ENCODE data around the gene ARHGAP18.

The ARHGAP18 gene

DNA sequence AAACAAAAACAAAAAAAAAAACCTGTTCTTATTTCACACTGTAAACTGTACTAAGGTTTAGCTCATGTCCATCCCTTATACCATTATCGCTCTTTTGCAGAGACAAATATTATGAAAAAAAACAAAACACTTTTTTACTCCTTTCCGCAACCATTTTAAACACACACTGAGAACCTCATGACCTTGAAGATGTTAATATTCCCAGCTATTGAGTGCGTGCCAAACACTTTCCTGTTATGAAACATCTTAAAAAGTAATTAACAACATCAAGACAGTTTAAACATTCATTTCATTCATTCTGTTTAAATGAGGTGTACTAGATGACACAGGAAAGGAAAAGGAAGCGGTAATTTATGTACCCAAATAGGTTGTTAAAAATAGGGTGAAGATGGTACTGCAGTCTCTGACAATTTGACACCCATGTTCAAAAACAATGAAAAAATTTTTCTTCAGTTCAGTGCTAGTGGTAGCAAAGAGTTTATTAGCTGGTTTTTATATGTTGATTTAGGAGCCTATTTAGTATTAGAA is 3.9 kb upstream of the ARHGAP18 start:
- TF ChIP-seq NFIC (IDR thresholded peaks at IDR 0.05) (no peak), TEAD4 (IDR thresholded peaks at IDR 0.05) (no peak), ZBTB7A (IDR thresholded peaks at IDR 0.05; ENCODE audit: low read depth) (no peak)

DNA sequence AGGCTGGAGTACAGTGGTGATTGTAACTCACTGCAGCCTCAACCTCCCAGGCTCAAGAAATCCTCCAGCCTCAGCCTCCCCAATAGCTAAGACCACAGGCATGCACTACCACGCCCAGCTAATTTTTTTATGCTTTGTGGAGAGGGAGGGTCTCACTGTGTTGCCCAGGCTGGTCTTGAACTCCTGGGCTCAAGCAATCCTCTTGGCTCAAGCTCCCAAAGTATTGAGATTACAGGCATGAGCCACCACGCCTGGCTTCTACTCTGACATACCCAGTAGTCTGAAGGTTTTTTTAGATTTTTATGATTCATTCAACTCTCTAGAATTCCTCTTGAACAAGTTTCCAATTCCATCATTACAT is 1.3 kb upstream of the ARHGAP18 start:
- TF ChIP-seq TEAD4 (IDR thresholded peaks at IDR 0.05) (no peak), EP300 (IDR thresholded peaks at IDR 0.05; ENCODE audit: borderline replicate concordance) (no peak), CREB1 (IDR thresholded peaks at IDR 0.05; ENCODE audit: low read depth) (no peak), ZBTB7A (IDR thresholded peaks at IDR 0.05; ENCODE audit: low read depth) (no peak), TAF1 (IDR thresholded peaks at IDR 0.05; ENCODE audit: low read depth) (no peak), NFIC (IDR thresholded peaks at IDR 0.05) (no peak), TCF12 (IDR thresholded peaks at IDR 0.05; ENCODE audit: low read depth) (no peak)
- TF ChIP-seq, protein P1, sequence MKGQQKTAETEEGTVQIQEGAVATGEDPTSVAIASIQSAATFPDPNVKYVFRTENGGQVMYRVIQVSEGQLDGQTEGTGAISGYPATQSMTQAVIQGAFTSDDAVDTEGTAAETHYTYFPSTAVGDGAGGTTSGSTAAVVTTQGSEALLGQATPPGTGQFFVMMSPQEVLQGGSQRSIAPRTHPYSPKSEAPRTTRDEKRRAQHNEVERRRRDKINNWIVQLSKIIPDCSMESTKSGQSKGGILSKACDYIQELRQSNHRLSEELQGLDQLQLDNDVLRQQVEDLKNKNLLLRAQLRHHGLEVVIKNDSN (IDR thresholded peaks at IDR 0.05) = no peak
- TF ChIP-seq, protein P2, sequence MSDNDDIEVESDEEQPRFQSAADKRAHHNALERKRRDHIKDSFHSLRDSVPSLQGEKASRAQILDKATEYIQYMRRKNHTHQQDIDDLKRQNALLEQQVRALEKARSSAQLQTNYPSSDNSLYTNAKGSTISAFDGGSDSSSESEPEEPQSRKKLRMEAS (IDR thresholded peaks at IDR 0.05) = no peak
- TF ChIP-seq, protein P3, sequence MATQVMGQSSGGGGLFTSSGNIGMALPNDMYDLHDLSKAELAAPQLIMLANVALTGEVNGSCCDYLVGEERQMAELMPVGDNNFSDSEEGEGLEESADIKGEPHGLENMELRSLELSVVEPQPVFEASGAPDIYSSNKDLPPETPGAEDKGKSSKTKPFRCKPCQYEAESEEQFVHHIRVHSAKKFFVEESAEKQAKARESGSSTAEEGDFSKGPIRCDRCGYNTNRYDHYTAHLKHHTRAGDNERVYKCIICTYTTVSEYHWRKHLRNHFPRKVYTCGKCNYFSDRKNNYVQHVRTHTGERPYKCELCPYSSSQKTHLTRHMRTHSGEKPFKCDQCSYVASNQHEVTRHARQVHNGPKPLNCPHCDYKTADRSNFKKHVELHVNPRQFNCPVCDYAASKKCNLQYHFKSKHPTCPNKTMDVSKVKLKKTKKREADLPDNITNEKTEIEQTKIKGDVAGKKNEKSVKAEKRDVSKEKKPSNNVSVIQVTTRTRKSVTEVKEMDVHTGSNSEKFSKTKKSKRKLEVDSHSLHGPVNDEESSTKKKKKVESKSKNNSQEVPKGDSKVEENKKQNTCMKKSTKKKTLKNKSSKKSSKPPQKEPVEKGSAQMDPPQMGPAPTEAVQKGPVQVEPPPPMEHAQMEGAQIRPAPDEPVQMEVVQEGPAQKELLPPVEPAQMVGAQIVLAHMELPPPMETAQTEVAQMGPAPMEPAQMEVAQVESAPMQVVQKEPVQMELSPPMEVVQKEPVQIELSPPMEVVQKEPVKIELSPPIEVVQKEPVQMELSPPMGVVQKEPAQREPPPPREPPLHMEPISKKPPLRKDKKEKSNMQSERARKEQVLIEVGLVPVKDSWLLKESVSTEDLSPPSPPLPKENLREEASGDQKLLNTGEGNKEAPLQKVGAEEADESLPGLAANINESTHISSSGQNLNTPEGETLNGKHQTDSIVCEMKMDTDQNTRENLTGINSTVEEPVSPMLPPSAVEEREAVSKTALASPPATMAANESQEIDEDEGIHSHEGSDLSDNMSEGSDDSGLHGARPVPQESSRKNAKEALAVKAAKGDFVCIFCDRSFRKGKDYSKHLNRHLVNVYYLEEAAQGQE (IDR thresholded peaks at IDR 0.05; ENCODE audit: low read depth) = no peak

DNA sequence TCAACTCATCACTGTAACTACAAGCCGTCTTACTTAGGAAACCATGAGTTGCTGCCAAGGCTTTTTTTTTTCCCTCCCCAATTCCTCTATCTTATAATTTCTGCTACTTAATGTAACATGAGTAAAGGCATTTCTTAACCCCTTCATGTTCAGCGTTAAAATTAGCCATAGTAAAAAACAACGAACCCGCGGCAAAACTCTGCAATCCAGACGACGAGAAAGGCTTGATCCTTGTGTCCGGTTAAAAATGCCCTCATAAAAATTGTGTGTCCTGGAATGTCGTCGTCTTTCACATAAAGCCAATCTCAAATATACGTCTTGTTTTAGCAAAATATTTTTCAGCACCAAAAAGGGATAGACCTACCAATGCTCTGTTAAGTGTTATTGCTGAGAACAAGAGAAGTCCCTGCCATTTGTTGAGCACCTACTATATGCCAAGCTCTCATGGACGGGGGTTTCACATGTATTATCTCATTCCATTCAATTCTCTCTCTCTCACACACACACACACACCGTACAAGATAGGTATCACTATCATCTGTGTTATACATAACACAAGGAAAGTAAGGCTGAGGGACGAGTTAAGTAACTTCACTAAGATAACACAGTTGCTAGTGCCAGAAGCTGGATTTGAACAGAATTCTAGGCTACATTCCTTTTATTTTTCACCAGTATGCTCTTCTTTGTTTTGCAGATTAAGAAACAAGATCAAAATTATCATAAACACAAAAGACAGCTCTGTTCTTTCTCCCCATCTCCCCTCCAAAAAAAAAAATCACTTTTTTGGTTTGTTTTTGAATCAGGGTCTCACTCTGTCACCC is 683 bp upstream of the ARHGAP18 start:
- TF ChIP-seq FOXM1 (IDR thresholded peaks at IDR 0.05; ENCODE audit: borderline replicate concordance, low read depth) (0 out of 2 replicates have a peak, but pooled peaks have one; percentile 11), TCF12 (IDR thresholded peaks at IDR 0.05; ENCODE audit: low read depth) (no peak)

DNA sequence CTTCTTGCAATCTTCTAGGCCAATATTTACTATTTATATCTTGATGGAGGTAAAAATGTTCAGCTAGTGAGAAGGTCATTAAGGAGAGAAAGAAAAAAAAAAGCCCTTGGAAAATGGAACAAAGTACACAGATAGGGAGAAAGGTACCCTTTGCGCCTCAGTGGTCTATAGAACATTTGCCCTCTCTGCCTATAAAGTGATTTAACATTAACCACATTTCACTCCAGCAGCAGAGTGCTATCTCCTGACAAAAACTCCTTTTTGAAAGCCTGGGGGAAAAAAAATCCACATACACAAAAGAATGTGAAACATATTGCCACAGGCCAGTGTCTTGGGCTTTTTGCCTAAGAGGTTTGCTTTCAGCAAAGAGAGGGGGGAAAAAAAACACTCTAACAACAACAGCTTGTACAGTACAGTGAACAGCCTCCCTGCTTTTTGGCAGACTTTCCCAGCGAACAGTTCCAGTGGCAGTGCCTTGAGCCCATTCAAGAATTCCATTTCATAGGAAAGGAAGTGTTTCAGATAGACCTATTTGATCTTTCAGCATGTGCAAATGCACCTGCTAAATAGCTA is 695 bp downstream of the ARHGAP18 start:
- TF ChIP-seq CEBPB (IDR thresholded peaks at IDR 0.05) (no peak), EP300 (IDR thresholded peaks at IDR 0.05; ENCODE audit: borderline replicate concordance) (no peak), TCF12 (IDR thresholded peaks at IDR 0.05; ENCODE audit: low read depth) (no peak), NFIC (IDR thresholded peaks at IDR 0.05) (no peak), TEAD4 (IDR thresholded peaks at IDR 0.05) (no peak)

DNA sequence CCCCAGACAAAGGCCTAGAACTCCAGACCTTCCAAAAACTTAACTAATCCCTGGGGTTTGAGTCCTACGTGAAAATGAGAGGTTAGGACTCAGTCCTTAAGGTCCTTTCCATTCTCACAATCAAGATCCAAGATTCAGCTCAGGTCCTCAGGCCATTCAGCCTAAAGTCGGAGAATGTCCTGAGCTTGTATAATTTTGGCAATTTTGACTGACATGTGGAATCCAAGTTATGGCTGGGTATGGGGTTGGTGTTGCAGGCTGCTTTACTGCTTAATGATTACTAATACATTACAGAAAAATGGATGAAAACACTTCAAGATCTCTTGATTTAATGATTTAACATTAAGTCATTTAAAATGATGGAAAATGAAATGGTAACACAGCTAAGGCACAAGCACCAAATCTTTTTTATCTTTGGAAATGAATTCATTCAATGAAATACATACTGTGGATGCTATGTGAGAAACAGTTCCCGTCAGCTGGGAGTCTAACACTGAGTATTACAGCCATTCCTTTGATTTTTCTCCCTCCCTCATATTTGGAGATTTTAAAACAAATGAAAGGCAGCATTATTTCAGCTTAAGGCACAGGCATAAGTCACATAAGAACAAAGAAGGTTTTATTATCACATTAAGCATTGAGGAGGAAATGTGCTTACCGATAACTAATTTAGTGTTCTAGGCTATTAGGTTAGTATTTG is 1.3 kb downstream of the ARHGAP18 start:
- TF ChIP-seq RAD21 (IDR thresholded peaks at IDR 0.05; ENCODE audit: low read depth) (no peak), TEAD4 (IDR thresholded peaks at IDR 0.05) (no peak), TCF12 (IDR thresholded peaks at IDR 0.05; ENCODE audit: low read depth) (no peak), TAF1 (IDR thresholded peaks at IDR 0.05; ENCODE audit: low read depth) (no peak), CREB1 (IDR thresholded peaks at IDR 0.05; ENCODE audit: low read depth) (no peak), YY1 (IDR thresholded peaks at IDR 0.05; ENCODE audit: low read depth) (no peak), ZBTB7A (IDR thresholded peaks at IDR 0.05; ENCODE audit: low read depth) (no peak), CEBPB (IDR thresholded peaks at IDR 0.05) (no peak), EP300 (IDR thresholded peaks at IDR 0.05; ENCODE audit: borderline replicate concordance) (no peak), EGR1 (IDR thresholded peaks at IDR 0.05) (no peak)
- TF ChIP-seq, protein P2 (IDR thresholded peaks at IDR 0.05) = no peak
- TF ChIP-seq, protein P3 (IDR thresholded peaks at IDR 0.05; ENCODE audit: low read depth) = no peak
- TF ChIP-seq, protein P1 (IDR thresholded peaks at IDR 0.05) = no peak
